Esophagus squamous epithelium (tissue), 5 donors: Measurements from ENCODE around the gene CPSF2. TPM values are rescaled to one million over a fixed set of nuclear protein-coding genes. Genes with fewer than 3 reads are reported as not detected.

Experiments used
- DNase-seq: peaks from one replicate; lab custom pipeline; 2025; lab: John Stamatoyannopoulos, UW
- H3K27ac ChIP-seq, 4 donors: fragments of 200-600 bp; sonication (generic); one replicate each; pipeline ENCODE4 v1.5.1; 2016 to 2019; ENCODE audit warnings: mild to moderate bottlenecking in 1 of 4
- H3K27me3 ChIP-seq, 4 donors: fragments of 200-600 bp; sonication (generic); 1 replicate in 3 of 4; 2 replicates in 1 of 4; pipeline versions ENCODE4 v1.5.1 to v1.6.0; 2017 to 2021; ENCODE audit warnings: antibody characterized with exemption in 1 of 4
- H3K36me3 ChIP-seq, 3 donors: fragments of 200-600 bp; sonication (generic); one replicate each; pipeline ENCODE4 v1.5.1; 2016 to 2019
- H3K4me1 ChIP-seq, 3 donors: fragments of 200-600 bp; sonication (generic); one replicate each; pipeline ENCODE4 v1.5.1; 2017 to 2019
- H3K4me3 ChIP-seq, 4 donors: fragments of 200-600 bp; sonication (generic); 1 replicate in 3 of 4; 2 replicates in 1 of 4; pipeline ENCODE4 v1.5.1; 2016 to 2019; ENCODE audit warnings: mild to moderate bottlenecking in 2 of 4, moderate library complexity in 1 of 4
- H3K9me3 ChIP-seq, 3 donors: fragments of 200-600 bp; sonication (generic); one replicate each; pipeline ENCODE4 v1.5.1; 2016 to 2019
- POLR2A ChIP-seq, 4 donors: fragments of 450-650 bp; IDR thresholded peaks; one replicate each; pipeline ENCODE4 v1.6.1; 2017; ENCODE audit warnings: antibody characterized with exemption in 4 of 4, mild to moderate bottlenecking in 4 of 4, moderate library complexity in 3 of 4
- WGBS, 2 donors: methylation state at CpG; one replicate each; pipeline ENCODE4 v1.1.5; 2018; 5-methylcytosine and 5-hydroxymethylcytosine counted together
- intact Hi-C: fragments of 100-400 bp; cut with DNase I; formaldehyde crosslinking; loops from one replicate; pipeline ENCODE4 v1.15.0; 2022
- total RNA-seq, 4 donors: library from RNA; depleted of rRNA; stranded (reverse); fragments of >200 nt; gene quantifications; one replicate each; pipeline ENCODE4 v1.1.0, GENCODE V29; 2016
- TF ChIP-seq, protein P1 (sequence below), 6 experiments: fragments of 450-650 bp in 4 of 6; fragments of 200-600 bp in 2 of 6; sonication (generic) in 2 of 6; IDR thresholded peaks; one replicate each; pipeline ENCODE4 v1.5.1; 2016 to 2019; ENCODE audit warnings: antibody characterized with exemption in 6 of 6, mild to moderate bottlenecking in 4 of 6, moderate library complexity in 4 of 6
- donor health status: DM: yes; HTN: yes; CAD: no.

The CPSF2 gene
- total RNA-seq, result 10 to 100 TPM; 29.6 to 71.4 (median 46.7) TPM

- Histone ChIP-seq H3K4me3 (peak within 1 kb of the TSS; percentile 83 to 99 (median 90)), H3K36me3 (peaks cover 0 to 41% (median 0%) of the 10 kb centered on the region in 3 donors), H3K27me3 (no peaks in the 10 kb centered on the region), H3K9me3 (no peaks in the 10 kb centered on the region), H3K27ac (peak within 1 kb of the TSS; percentile 90 to 98 (median 95)), H3K4me1 (peaks cover 14 to 59% (median 17%) of the 10 kb centered on the region in 3 donors)
- intact Hi-C loops, result no loop called here
- TF ChIP-seq, protein P1, sequence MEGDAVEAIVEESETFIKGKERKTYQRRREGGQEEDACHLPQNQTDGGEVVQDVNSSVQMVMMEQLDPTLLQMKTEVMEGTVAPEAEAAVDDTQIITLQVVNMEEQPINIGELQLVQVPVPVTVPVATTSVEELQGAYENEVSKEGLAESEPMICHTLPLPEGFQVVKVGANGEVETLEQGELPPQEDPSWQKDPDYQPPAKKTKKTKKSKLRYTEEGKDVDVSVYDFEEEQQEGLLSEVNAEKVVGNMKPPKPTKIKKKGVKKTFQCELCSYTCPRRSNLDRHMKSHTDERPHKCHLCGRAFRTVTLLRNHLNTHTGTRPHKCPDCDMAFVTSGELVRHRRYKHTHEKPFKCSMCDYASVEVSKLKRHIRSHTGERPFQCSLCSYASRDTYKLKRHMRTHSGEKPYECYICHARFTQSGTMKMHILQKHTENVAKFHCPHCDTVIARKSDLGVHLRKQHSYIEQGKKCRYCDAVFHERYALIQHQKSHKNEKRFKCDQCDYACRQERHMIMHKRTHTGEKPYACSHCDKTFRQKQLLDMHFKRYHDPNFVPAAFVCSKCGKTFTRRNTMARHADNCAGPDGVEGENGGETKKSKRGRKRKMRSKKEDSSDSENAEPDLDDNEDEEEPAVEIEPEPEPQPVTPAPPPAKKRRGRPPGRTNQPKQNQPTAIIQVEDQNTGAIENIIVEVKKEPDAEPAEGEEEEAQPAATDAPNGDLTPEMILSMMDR (IDR thresholded peaks at IDR 0.05), result peak in 3 of 6 experiments; percentile 13 to 22 (median 15)
- TF ChIP-seq POLR2A (IDR thresholded peaks at IDR 0.05), result peak in 1 of 4 donors; percentile 69
- WGBS, 2 donors, result 1% methylated on average over 23 to 32 of the region's 55 CpGs
- peak; percentile 43 for DNase-seq
Measured at GRCh38 chr14:92121670-92122350, at the start of gene CPSF2, which contains the start of gene NDUFB1. TSS of gene CPSF2 (plus strand) at chr14:92121969. CDS start at chr14:92130985, 9,016 bp downstream. TSS of gene NDUFB1 (minus strand) at chr14:92121706. CDS start at chr14:92117637, 4,069 bp downstream.

GRCh38 chr14:92074555-92074954 lies 47.2 kb upstream of the CPSF2 start:
- intact Hi-C loops, result no loop called here
- Histone ChIP-seq H3K27ac (no peak overlapping the region), H3K4me1 (no peaks in the 10 kb centered on the region), H3K9me3 (no peaks in the 10 kb centered on the region), H3K36me3 (peaks cover 0 to 96% (median 8%) of the 10 kb centered on the region in 3 donors), H3K4me3 (no peak overlapping the region), H3K27me3 (no peaks in the 10 kb centered on the region)
- TF ChIP-seq POLR2A (IDR thresholded peaks at IDR 0.05), result no peak
- TF ChIP-seq, protein P1 (IDR thresholded peaks at IDR 0.05), result no peak
- DNase-seq, result no peak

DNA sequence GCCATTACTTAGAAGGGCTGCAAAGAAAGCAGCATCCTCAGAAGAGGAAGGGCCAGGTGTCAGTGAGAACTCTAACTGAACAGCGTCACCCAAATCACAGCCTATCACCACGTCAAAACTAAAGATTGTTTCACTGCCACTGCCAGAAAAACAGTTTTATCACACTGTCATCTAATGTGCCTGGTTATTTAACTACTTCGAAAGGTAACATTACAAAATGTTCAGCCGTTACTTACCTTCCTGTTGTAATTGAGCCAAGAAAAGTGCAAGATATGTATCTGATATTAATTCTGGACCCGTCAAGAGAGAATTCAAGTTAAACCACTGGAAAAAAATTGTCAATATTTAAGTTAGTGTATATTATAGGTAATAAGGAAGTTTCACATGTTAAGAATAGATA lies 33.3 kb upstream of the CPSF2 start:
- intact Hi-C loops, result no loop called here
- H3K27me3 ChIP-seq, result no peaks in the 10 kb centered on the region
- H3K27ac ChIP-seq, result no peak overlapping the region
- DNase-seq, result no peak
- TF ChIP-seq POLR2A (IDR thresholded peaks at IDR 0.05), result no peak
- TF ChIP-seq, protein P1 (IDR thresholded peaks at IDR 0.05), result no peak
- H3K4me3 ChIP-seq, result no peak overlapping the region
- H3K9me3 ChIP-seq, result no peaks in the 10 kb centered on the region
- H3K36me3 ChIP-seq, result peaks cover 3 to 96% (median 6%) of the 10 kb centered on the region in 3 donors
- WGBS, 2 donors, result 85 to 97% methylated on average over 5 of the region's 5 CpGs
- no peaks in the 10 kb centered on the region for H3K4me1 ChIP-seq

- 27 to 68% methylated on average over 1 of the region's 1 CpG for WGBS, 2 donors
- TF ChIP-seq, protein P1 (IDR thresholded peaks at IDR 0.05), result no peak
- TF ChIP-seq POLR2A (IDR thresholded peaks at IDR 0.05), result no peak
- no peak for DNase-seq
- Histone ChIP-seq H3K4me1 (no peaks in the 10 kb centered on the region), H3K27ac (no peak overlapping the region), H3K27me3 (no peaks in the 10 kb centered on the region), H3K4me3 (no peak overlapping the region), H3K36me3 (peaks cover 2 to 83% (median 18%) of the 10 kb centered on the region in 3 donors), H3K9me3 (no peaks in the 10 kb centered on the region)
- intact Hi-C loops, result no loop called here
Measured at GRCh38 chr14:92093320-92093719, 28.4 kb upstream of the CPSF2 start.

DNA sequence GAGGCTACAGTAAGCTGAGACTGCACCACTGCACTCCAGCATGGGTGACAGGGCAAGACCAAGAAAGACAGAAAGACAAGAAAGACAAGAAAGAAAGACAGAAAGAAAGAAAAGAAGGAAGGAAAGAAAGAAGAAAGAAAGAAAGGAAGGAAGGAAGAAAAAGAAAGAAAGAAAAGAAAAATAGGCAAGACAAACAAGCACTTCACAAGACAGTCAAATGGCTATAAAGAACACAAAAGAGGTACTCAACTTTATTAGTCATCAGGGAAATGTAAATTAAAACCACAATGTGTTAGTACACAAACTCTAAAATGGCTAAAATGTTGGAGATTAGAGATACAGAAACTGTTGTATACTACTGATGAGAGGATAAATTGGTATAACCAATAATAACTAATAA lies 22.0 kb upstream of the CPSF2 start:
- H3K4me3 ChIP-seq, result no peak overlapping the region
- no peak overlapping the region for H3K27ac ChIP-seq
- TF ChIP-seq POLR2A (IDR thresholded peaks at IDR 0.05), result no peak
- TF ChIP-seq, protein P1 (IDR thresholded peaks at IDR 0.05), result no peak
- H3K9me3 ChIP-seq, result no peaks in the 10 kb centered on the region
- H3K27me3 ChIP-seq, result no peaks in the 10 kb centered on the region
- DNase-seq, result no peak
- intact Hi-C loops, result no loop called here
- peaks cover 0 to 22% (median 15%) of the 10 kb centered on the region in 3 donors for H3K36me3 ChIP-seq
- peaks cover 0 to 49% (median 11%) of the 10 kb centered on the region in 3 donors for H3K4me1 ChIP-seq
